GM19238 (cell line): ENCODE data around the gene OR2B2.
"Not testable (repeated sequence)": the region's sequence is repeated elsewhere in the genome, so short reads cannot be mapped to it uniquely, and the experiment has no call there.

Experiments used
- DNase-seq: peaks from one replicate; pipeline ENCODE4 v3.0.0; 2011; ENCODE audit warnings: low spot score; ENCODE audit not compliant: insufficient read length

The OR2B2 gene

GRCh38 chr6:27911956-27912446 is at the start of gene OR2B2:
Gene OR2B2, minus strand, starts transcription at chr6:27912396. Its CDS starts 77 bp downstream, at chr6:27912319.
- no peak for DNase-seq

GRCh38 chr6:27957516-27957915 is 45.3 kb upstream of the OR2B2 start:
- no peak for DNase-seq

- DNase-seq: no peak
These were observed 44.7 kb upstream of the OR2B2 start, which contains the start of gene OR2B6 for GRCh38 chr6:27956941-27957340. Gene OR2B6, plus strand, starts transcription at chr6:27957241. Its CDS starts 0 bp downstream, at chr6:27957241.

GRCh38 chr6:27951040-27951439 is 38.8 kb upstream of the OR2B2 start:
- no peak for DNase-seq

- DNase-seq: no peak
These were observed 36.0 kb upstream of the OR2B2 start for GRCh38 chr6:27948237-27948636.

- DNase-seq: not testable (repeated sequence)
These were observed 30.9 kb upstream of the OR2B2 start for GRCh38 chr6:27943072-27943471.

- DNase-seq: no peak
These were observed 28.6 kb upstream of the OR2B2 start for GRCh38 chr6:27940766-27941165.

GRCh38 chr6:27931209-27931608 is 19.0 kb upstream of the OR2B2 start:
- no peak for DNase-seq

- not testable (repeated sequence) for DNase-seq
These were observed 17.7 kb upstream of the OR2B2 start for GRCh38 chr6:27929930-27930329.

GRCh38 chr6:27928041-27928440 is 15.8 kb upstream of the OR2B2 start:
- not testable (repeated sequence) for DNase-seq

- no peak for DNase-seq
These were observed 12.0 kb upstream of the OR2B2 start for GRCh38 chr6:27924179-27924578.

- DNase-seq: no peak
These were observed 10.8 kb upstream of the OR2B2 start for GRCh38 chr6:27922949-27923348.

- no peak for DNase-seq
These were observed 4.2 kb downstream of the OR2B2 start for GRCh38 chr6:27908017-27908416.

GRCh38 chr6:27902335-27903314 is 9.6 kb downstream of the OR2B2 start:
- DNase-seq: no peak

GRCh38 chr6:27901801-27902200 is 10.4 kb downstream of the OR2B2 start:
- no peak for DNase-seq

- not testable (repeated sequence) for DNase-seq
These were observed 12.0 kb downstream of the OR2B2 start for GRCh38 chr6:27900197-27900596.

- DNase-seq: no peak
These were observed 12.7 kb downstream of the OR2B2 start for GRCh38 chr6:27899543-27899942.

- no peak for DNase-seq
These were observed 14.5 kb downstream of the OR2B2 start for GRCh38 chr6:27897580-27898206.

GRCh38 chr6:27896398-27896796 is 15.8 kb downstream of the OR2B2 start:
- no peak for DNase-seq

GRCh38 chr6:27894839-27895762 is 17.1 kb downstream of the OR2B2 start:
- DNase-seq: no peak
